HL-60 (cell line): ENCODE measurements around the gene SNW1.
"Not testable (repeated sequence)": the region's sequence is repeated elsewhere in the genome, so short reads cannot be mapped to it uniquely, and the experiment has no call there.

Source experiments
- DNase-seq, 2 experiments: peaks; one replicate each; pipeline ENCODE4 v3.0.0-alpha.2; 2010 to 2020; ENCODE audit warnings: low read depth in 1 of 2, low spot score in 1 of 2
- H3K27ac ChIP-seq: fragments of 250-450 bp; sonication (Bioruptor Pico); replicated peaks from 2 replicates; pipeline ENCODE4 v1.5.1; 2020; ENCODE audit warnings: mild to moderate bottlenecking, moderate library complexity
- H3K27me3 ChIP-seq: fragments of 250-450 bp; sonication (Bioruptor Pico); 2 replicates; pipeline ENCODE4 v1.5.1; 2021; ENCODE audit warnings: mild to moderate bottlenecking, moderate library complexity; ENCODE audit not compliant: insufficient read depth, poor library complexity, severe bottlenecking
- H3K4me3 ChIP-seq: replicated peaks from 2 replicates; pipeline ENCODE4 v1.5.1; 2011; ENCODE audit warnings: mild to moderate bottlenecking, control low read depth, low read length; ENCODE audit not compliant: insufficient read depth
- CTCF ChIP-seq: IDR thresholded peaks from one replicate; pipeline ENCODE4 v1.5.1; 2011; ENCODE audit warnings: low read length, control low read depth, inconsistent platforms; ENCODE audit not compliant: insufficient read depth
- GABPA ChIP-seq: IDR thresholded peaks from 2 replicates; pipeline ENCODE4 v1.6.1; 2012; ENCODE audit warnings: low read depth
- POLR2AphosphoS5 ChIP-seq: IDR thresholded peaks from 2 replicates; pipeline ENCODE4 v1.6.1; 2012; ENCODE audit warnings: low read depth
- REST ChIP-seq: IDR thresholded peaks from 2 replicates; pipeline ENCODE4 v1.6.1; 2012; ENCODE audit warnings: low read depth; ENCODE audit not compliant: insufficient replicate concordance
- SPI1 ChIP-seq: IDR thresholded peaks from 2 replicates; pipeline ENCODE4 v1.6.1; 2012; ENCODE audit warnings: low read depth, mild to moderate bottlenecking, borderline replicate concordance

SNW1 gene

GRCh38 chr14:77752799-77753516 lies 8.0 kb downstream of the SNW1 start:
- Histone ChIP-seq H3K4me3 (no peak overlapping the region), H3K27ac (no peak overlapping the region), H3K27me3 (no peaks in the 10 kb centered on the region)
- no peak for TF ChIP-seq REST
- no peak for DNase-seq

- Histone ChIP-seq H3K27me3 (no peaks in the 10 kb centered on the region), H3K27ac (no peak overlapping the region), H3K4me3 (no peak overlapping the region)
- no peak for DNase-seq
- TF ChIP-seq SPI1: no peak
- TF ChIP-seq GABPA: no peak
- no peak for TF ChIP-seq POLR2AphosphoS5
- no peak for TF ChIP-seq REST
- TF ChIP-seq CTCF: no peak
These were observed 8.7 kb downstream of the SNW1 start for GRCh38 chr14:77752266-77752665.

GRCh38 chr14:77747425-77747824 lies 13.5 kb downstream of the SNW1 start:
- not testable (repeated sequence) for H3K27me3 ChIP-seq, DNase-seq, H3K27ac ChIP-seq, H3K4me3 ChIP-seq

GRCh38 chr14:77746064-77746702 lies 14.8 kb downstream of the SNW1 start:
- Histone ChIP-seq H3K27ac (no peak overlapping the region), H3K27me3 (no peaks in the 10 kb centered on the region), H3K4me3 (no peak overlapping the region)
- DNase-seq: no peak
- TF ChIP-seq POLR2AphosphoS5 (no peak), REST (no peak), SPI1 (no peak), CTCF (no peak), GABPA (no peak)
